HepG2 (cell line): ENCODE data around the gene CST11. TPM values are rescaled to one million over a fixed set of nuclear protein-coding genes. Genes with fewer than 3 reads are reported as not detected.
A peak's percentile ranks its signal among the peaks of the same experiment; 100 is the strongest.

Experiments used
- AGO2 ChIP-seq: fragments of 200-400 bp; formaldehyde crosslinking; optimal IDR thresholded peaks from 2 replicates; pipeline ENCODE3; 2017; ENCODE audit warnings: mild to moderate bottlenecking, low read depth, low read length, moderate library complexity
- ATF3 ChIP-seq: sonication (generic); formaldehyde crosslinking; IDR thresholded peaks from 2 replicates; pipeline ENCODE4 v1.4.0; 2020; ENCODE audit warnings: missing genetic modification reagents
- E2F2 ChIP-seq: sonication (generic); formaldehyde crosslinking; IDR thresholded peaks from 2 replicates; pipeline ENCODE4 v1.4.0; 2020; ENCODE audit warnings: missing genetic modification reagents, borderline replicate concordance
- HOXA9 ChIP-seq: sonication (generic); formaldehyde crosslinking; IDR thresholded peaks from 2 replicates; pipeline ENCODE4 v1.8.1; 2022; ENCODE audit warnings: missing genetic modification reagents, mild to moderate bottlenecking, moderate library complexity, borderline replicate concordance
- KDM5B ChIP-seq: sonication (generic); formaldehyde crosslinking; IDR thresholded peaks from 2 replicates; pipeline ENCODE4 v1.4.0; 2020; ENCODE audit warnings: missing genetic modification reagents, mild to moderate bottlenecking, borderline replicate concordance
- MXD3 ChIP-seq: IDR thresholded peaks from 2 replicates; pipeline ENCODE4 v1.6.1; 2016; ENCODE audit warnings: mild to moderate bottlenecking, missing biosample characterization, missing genetic modification reagents
- NONO ChIP-seq, 2 experiments: fragments of 450-650 bp in 1 of 2; sonication (generic) in 1 of 2; formaldehyde crosslinking in 1 of 2; IDR thresholded peaks in 1 of 2; conservative IDR thresholded peaks in 1 of 2; 2 replicates each; pipeline versions ENCODE4 v1.6.1 to v1.8.0; 2017 to 2022; ENCODE audit warnings: mild to moderate bottlenecking in 1 of 2, missing genetic modification reagents in 1 of 2, moderate library complexity in 1 of 2
- RBM39 ChIP-seq: fragments of 200-400 bp; formaldehyde crosslinking; IDR thresholded peaks from one replicate; pipeline ENCODE4 v1.6.1; 2018; ENCODE audit warnings: antibody characterized with exemption, mild to moderate bottlenecking, low read depth, low read length; ENCODE audit not compliant: poor library complexity, severe bottlenecking
- ZBTB40 ChIP-seq, 2 experiments: fragments of 450-650 bp in 1 of 2; sonication (generic) in 1 of 2; formaldehyde crosslinking in 1 of 2; IDR thresholded peaks; 2 replicates each; pipeline versions ENCODE4 v1.6.1 to v1.8.0; 2016 to 2022; ENCODE audit warnings: antibody characterized with exemption in 1 of 2, mild to moderate bottlenecking in 1 of 2, missing genetic modification reagents in 1 of 2
- ZFP90 ChIP-seq: sonication (generic); formaldehyde crosslinking; IDR thresholded peaks from 2 replicates; pipeline ENCODE4 v1.8.0; 2022; ENCODE audit warnings: missing genetic modification reagents, mild to moderate bottlenecking, inconsistent platforms, borderline replicate concordance
- ZNF296 ChIP-seq: sonication (generic); formaldehyde crosslinking; conservative IDR thresholded peaks from 2 replicates; pipeline ENCODE4 v1.5.0; 2020; ENCODE audit warnings: mild to moderate bottlenecking, missing genetic modification reagents
- ZNF30 ChIP-seq: sonication (generic); formaldehyde crosslinking; IDR thresholded peaks from 2 replicates; pipeline ENCODE4 v1.5.0; 2020; ENCODE audit warnings: mild to moderate bottlenecking, missing genetic modification reagents
- ZNF367 ChIP-seq: sonication (generic); formaldehyde crosslinking; IDR thresholded peaks from 2 replicates; pipeline ENCODE4 v1.4.0; 2020; ENCODE audit warnings: missing genetic modification reagents, borderline replicate concordance
- ZNF597 ChIP-seq: sonication (generic); formaldehyde crosslinking; IDR thresholded peaks from 2 replicates; pipeline ENCODE4 v1.5.0; 2020; ENCODE audit warnings: missing genetic modification reagents
- polyA plus RNA-seq, 8 experiments: library from polyadenylated mRNA; depleted of rRNA in 3 of 8; stranded (reverse) in 7 of 8; unstranded in 1 of 8; fragments of >200 nt; fragmentation: Illumina TruSeq in 4 of 8; extraction: Trizol in 4 of 8; gene quantifications; 2 replicates each; pipeline versions ENCODE4 v1.2.1 to v1.2.3, GENCODE V29; 2011 to 2016; ENCODE audit warnings: low read depth in 4 of 8, missing spikeins in 1 of 8, mixed read lengths in 1 of 8; ENCODE audit not compliant: insufficient read depth in 1 of 8
- total RNA-seq, 5 experiments: library from RNA; depleted of rRNA; stranded (reverse); fragments of >200 nt; fragmentation: Illumina TruSeq; extraction: Trizol; gene quantifications; 2 replicates each; pipeline ENCODE4 v1.2.3, GENCODE V29; 2016; ENCODE audit warnings: low read depth in 1 of 5

The CST11 gene
- total and polyA plus RNA-seq, 2 of the 13 experiments (the other 11 are each of a cell fraction or from before 2014, with no cell fraction given) = not detected

- no peak for TF ChIP-seq ZBTB40 (IDR thresholded peaks at IDR 0.05)
- TF ChIP-seq ZBTB40 (CRISPR knock-in tag; IDR thresholded peaks at IDR 0.05) = no peak
- no peak for TF ChIP-seq ZNF597 (CRISPR knock-in tag)
- 0 out of 2 replicates have a peak, but pooled peaks have one; percentile 58 for TF ChIP-seq HOXA9 (CRISPR knock-in tag)
- no peak for TF ChIP-seq NONO (IDR thresholded peaks at IDR 0.05)
- 0 out of 2 replicates have a peak, but pooled peaks have one; percentile 48 for TF ChIP-seq NONO (CRISPR knock-in tag; conservative IDR thresholded peaks at IDR 0.05)
- no peak for TF ChIP-seq ZFP90
- no peak for TF ChIP-seq ZNF296 (CRISPR knock-in tag)
- peak; percentile 15 for TF ChIP-seq RBM39
- TF ChIP-seq MXD3 (CRISPR knock-in tag) = 0 out of 2 replicates have a peak, but pooled peaks have one; percentile 44
- no peak for TF ChIP-seq ZNF30
- TF ChIP-seq ZNF367 (CRISPR knock-in tag) = no peak
- TF ChIP-seq KDM5B (CRISPR knock-in tag) = 0 out of 2 replicates have a peak, but pooled peaks have one; percentile 2
- TF ChIP-seq AGO2 = peak; percentile 68
- no peak for TF ChIP-seq E2F2 (CRISPR knock-in tag)
- 0 out of 2 replicates have a peak, but pooled peaks have one; percentile 30 for TF ChIP-seq ATF3 (CRISPR knock-in tag)
These were observed 32.4 kb downstream of the CST11 start (continued) for GRCh38 chr20:23419995-23420901.
